ENCODE results near the gene NR2F1. TPM values are rescaled to one million over a fixed set of nuclear protein-coding genes. Genes with fewer than 3 reads are reported as not detected.

The NR2F1 gene
- total RNA-seq, 2 donors from 2014 or later: 0.22 TPM; not detected in 1

- no peaks in the 10 kb centered on the region for H3K4me1 ChIP-seq (ENCODE audit: control insufficient read depth, insufficient read depth, low read length)
- WGBS, 2 experiments (ENCODE audit: insufficient coverage in 1 of 2, insufficient read length in 1 of 2): 30 to 45% methylated on average over 12 to 13 of the region's 13 CpGs
- DNase-seq: peak; percentile 66
- peaks cover 84% of the 10 kb centered on the region for H3K27me3 ChIP-seq (ENCODE audit: control insufficient read depth, insufficient read depth, low read length, poor library complexity, severe bottlenecking)
- no peak overlapping the region for H3K27ac Mint-ChIP-seq
- no peaks in the 10 kb centered on the region for H3K9me3 ChIP-seq (ENCODE audit: control insufficient read depth, low read length)
- TF ChIP-seq CTCF (conservative IDR thresholded peaks at IDR 0.05): no peak
- no peak overlapping the region for H3K27ac ChIP-seq (ENCODE audit: low read depth, low read length)
- peaks cover 79% of the 10 kb centered on the region for H3K27me3 Mint-ChIP-seq (ENCODE audit: insufficient read depth)
- no peak overlapping the region for H3K9ac ChIP-seq (ENCODE audit: extremely low read depth, low read length, poor library complexity, severe bottlenecking)
- H3K4me3 Mint-ChIP-seq: peak overlapping the region; percentile 51
- peak overlapping the region; percentile 37 for H3K4me3 ChIP-seq (ENCODE audit: low read length)
- H3K4me1 Mint-ChIP-seq: peaks cover 21% of the 10 kb centered on the region
- H3K36me3 Mint-ChIP-seq (ENCODE audit: low read depth): no peaks in the 10 kb centered on the region
- no peaks in the 10 kb centered on the region for H3K36me3 ChIP-seq (ENCODE audit: control insufficient read depth, insufficient read depth, low read length)
- no peaks in the 10 kb centered on the region for H3K9me3 Mint-ChIP-seq
These were observed 13.5 kb upstream of the NR2F1 start for GRCh38 chr5:93569300-93570160.

- H3K4me1 ChIP-seq (ENCODE audit: control insufficient read depth, insufficient read depth, low read length): no peaks in the 10 kb centered on the region
- Mint-ChIP-seq H3K4me1 (peaks cover 21% of the 10 kb centered on the region), H3K36me3 (ENCODE audit: low read depth) (no peaks in the 10 kb centered on the region), H3K4me3 (peak overlapping the region; percentile 51), H3K27me3 (ENCODE audit: insufficient read depth) (peaks cover 89% of the 10 kb centered on the region), H3K9me3 (no peaks in the 10 kb centered on the region), H3K27ac (no peak overlapping the region)
- no peaks in the 10 kb centered on the region for H3K9me3 ChIP-seq (ENCODE audit: control insufficient read depth, low read length)
- H3K27ac ChIP-seq (ENCODE audit: low read depth, low read length): no peak overlapping the region
- peak overlapping the region; percentile 37 for H3K4me3 ChIP-seq (ENCODE audit: low read length)
- DNase-seq: peak; percentile 84
- H3K36me3 ChIP-seq (ENCODE audit: control insufficient read depth, insufficient read depth, low read length): no peaks in the 10 kb centered on the region
- peaks cover 94% of the 10 kb centered on the region for H3K27me3 ChIP-seq (ENCODE audit: control insufficient read depth, insufficient read depth, low read length, poor library complexity, severe bottlenecking)
- no peak overlapping the region for H3K9ac ChIP-seq (ENCODE audit: extremely low read depth, low read length, poor library complexity, severe bottlenecking)
- peak; percentile 45 for TF ChIP-seq CTCF (conservative IDR thresholded peaks at IDR 0.05)
- WGBS, 2 experiments (ENCODE audit: insufficient coverage in 1 of 2, insufficient read length in 1 of 2): 5 to 9% methylated on average over 18 to 70 of the region's 70 CpGs
These were observed 12.5 kb upstream of the NR2F1 start for GRCh38 chr5:93570294-93571113.

DNA sequence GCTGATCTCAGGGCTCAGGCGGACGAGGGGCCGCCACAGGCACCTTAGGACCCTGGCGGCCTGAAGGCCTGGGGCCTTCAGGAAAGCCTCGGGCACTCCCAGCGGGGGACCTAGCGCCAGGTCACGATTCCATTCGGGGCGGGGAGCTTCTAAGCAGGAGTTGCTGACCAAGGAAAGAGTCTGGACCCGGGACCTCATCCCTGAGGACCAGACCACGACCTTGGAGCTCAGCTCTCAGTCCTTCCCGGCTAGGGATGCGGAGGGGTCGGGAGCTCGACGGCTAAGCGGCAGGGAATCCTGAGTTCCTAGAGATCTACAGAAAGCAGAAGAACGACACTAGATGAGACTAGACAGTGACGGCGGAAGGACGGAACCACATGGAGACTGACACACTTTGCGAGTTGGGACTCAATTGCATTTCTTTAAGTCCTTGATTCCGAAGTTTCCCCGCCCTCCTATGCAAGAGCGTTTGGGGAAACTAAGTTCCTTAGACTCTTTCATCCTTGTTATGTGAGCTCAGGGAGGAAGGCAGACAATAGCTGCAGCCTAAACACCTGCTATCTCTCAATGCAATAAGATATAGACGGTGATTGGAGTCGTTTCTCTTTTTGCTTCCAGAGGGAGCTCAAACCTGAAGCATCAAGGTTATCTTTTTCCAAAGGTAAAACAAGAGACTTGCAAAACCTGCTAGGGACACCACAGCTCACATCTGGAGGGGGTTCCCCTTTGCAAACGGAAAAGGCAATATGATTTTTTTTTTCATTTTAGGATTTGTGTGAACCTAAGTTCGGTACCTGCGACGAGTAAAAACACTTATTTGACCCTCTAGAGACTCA, 11.7 kb upstream of the NR2F1 start:
- peak; percentile 81 for DNase-seq
- peak overlapping the region; percentile 51 for H3K4me3 Mint-ChIP-seq

More for the DNA sequence above, 11.7 kb upstream of the NR2F1 start:
- no peaks in the 10 kb centered on the region for H3K4me1 ChIP-seq (ENCODE audit: control insufficient read depth, insufficient read depth, low read length)
- WGBS, 2 experiments (ENCODE audit: insufficient coverage in 1 of 2, insufficient read length in 1 of 2): 7 to 17% methylated on average over 26 to 32 of the region's 32 CpGs
- no peak overlapping the region for H3K27ac ChIP-seq (ENCODE audit: low read depth, low read length)
- peaks cover 98% of the 10 kb centered on the region for H3K27me3 ChIP-seq (ENCODE audit: control insufficient read depth, insufficient read depth, low read length, poor library complexity, severe bottlenecking)
- H3K4me3 ChIP-seq (ENCODE audit: low read length): peak overlapping the region; percentile 56
- Mint-ChIP-seq H3K27ac (no peak overlapping the region), H3K9me3 (no peaks in the 10 kb centered on the region), H3K36me3 (ENCODE audit: low read depth) (no peaks in the 10 kb centered on the region), H3K27me3 (ENCODE audit: insufficient read depth) (peaks cover 95% of the 10 kb centered on the region), H3K4me1 (peaks cover 21% of the 10 kb centered on the region)
- no peak overlapping the region for H3K9ac ChIP-seq (ENCODE audit: extremely low read depth, low read length, poor library complexity, severe bottlenecking)
- no peaks in the 10 kb centered on the region for H3K36me3 ChIP-seq (ENCODE audit: control insufficient read depth, insufficient read depth, low read length)
- no peak for TF ChIP-seq CTCF (conservative IDR thresholded peaks at IDR 0.05)
- no peaks in the 10 kb centered on the region for H3K9me3 ChIP-seq (ENCODE audit: control insufficient read depth, low read length)

Data from endodermal cell (in vitro differentiated cells).